Measurements from ENCODE around the gene FHOD3.
"Not testable (repeated sequence)": the region's sequence is repeated elsewhere in the genome, so short reads cannot be mapped to it uniquely, and the experiment has no call there.

FHOD3 gene

DNA sequence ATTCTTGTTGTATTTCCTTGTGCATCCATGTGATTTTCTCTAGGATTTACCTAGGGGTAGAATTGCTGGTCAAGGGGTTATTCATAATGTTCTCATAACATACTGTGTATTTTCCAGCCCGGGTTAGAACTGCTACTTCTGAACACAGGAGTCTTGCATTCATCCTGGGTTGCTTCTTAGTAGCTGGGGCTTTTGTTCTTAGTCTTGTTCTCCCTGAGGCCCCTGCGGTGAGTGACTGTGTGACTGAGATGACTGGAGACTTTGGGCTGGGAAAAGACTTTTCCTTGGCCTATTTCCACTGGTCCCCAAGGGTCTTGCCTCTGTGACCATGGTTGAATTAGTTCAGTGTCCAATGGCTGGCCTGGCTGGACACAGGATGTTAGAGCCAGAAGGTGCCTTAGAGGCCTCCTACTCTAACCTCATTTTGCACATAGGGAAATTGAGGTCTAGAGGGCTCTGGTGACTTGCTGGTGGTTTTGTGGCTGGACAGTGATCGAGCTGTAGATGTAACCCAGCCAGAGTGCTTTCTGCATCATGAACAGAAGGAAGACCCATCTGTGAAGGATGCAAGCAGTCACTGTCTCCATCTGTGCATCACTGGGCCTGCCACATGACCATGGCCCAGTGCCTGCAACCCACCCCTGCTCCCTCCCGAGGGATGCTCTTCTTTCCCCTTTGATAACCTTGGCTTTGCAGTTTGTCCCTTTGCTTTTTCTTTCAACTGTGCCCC lies 233.3 kb downstream of the FHOD3 start:
- no peak for DNase-seq

DNA sequence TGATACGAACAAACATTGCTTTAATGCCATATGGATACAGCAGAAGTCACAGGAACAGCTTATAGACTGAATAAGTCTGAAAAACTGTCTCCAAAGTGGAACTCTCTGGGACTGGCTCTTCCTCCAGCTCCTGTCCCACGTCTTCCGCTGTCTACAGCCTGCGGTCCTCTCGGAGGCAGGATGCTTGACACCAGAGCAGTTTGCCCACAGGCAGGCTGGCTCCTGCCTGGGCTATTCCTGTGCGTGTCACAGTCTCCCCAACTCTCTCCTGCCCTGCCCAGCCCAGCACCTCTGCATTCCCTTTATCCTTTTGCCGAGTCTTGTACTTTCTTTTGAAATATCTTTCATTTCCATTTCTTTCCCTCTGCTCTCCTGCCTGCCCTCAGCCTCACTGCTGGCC lies 234.1 kb downstream of the FHOD3 start:
- no peak for DNase-seq

DNA sequence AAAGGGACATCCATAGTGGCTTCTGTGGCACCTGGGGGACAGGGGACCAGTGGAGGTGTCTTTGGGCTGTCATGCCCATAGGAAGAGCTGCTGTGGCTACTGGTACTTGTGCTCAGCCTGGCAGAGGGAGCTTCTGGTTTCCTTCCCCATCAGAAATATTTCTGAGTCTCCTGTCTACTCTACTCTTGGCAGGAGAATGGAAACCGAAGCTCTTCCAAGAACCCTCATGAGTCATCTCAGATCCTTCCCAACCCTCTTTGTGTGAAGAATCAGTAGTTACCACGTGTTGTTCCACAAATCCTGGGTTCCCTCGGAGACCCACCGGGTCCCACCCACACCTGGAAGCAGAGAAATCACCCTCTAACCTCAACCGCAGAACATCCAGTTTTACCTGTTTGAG lies 234.9 kb downstream of the FHOD3 start:
- no peak for DNase-seq

GRCh38 chr18:36532815-36533214 lies 235.3 kb downstream of the FHOD3 start:
- DNase-seq = no peak

DNA sequence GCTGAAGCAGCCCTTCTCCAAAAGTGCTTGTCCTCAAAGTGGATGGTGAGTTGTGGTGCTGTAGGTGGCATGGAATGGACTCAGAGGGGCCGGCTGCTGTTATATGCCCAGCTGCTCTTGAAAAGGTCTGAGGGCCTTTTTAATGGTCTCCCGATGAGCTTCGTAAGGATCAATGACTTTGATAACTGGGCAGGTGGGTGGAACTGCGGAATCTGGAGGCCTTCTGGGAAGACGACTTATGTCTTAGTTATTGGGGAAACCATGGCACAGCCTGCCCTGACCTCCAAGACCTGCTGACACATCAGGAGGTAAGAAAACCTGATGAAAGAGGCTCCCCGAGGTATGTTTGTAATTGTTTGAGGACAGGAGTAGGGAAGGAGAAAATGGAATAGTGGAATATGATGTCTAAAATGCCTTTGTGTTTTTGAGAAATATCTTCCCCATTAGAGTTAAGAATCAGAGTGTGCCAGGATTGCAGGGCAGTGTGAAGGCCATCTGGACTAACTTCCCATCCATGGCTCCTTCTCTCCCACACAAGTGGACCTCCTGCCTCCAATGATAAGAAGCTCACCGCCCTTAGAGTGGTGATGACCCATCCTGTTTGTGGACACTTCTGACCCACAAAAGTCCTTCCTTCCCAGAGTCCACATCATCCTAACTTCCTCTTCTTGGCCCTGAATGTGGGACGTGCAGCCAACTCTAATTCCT lies 236.1 kb downstream of the FHOD3 start:
- DNase-seq = no peak

GRCh38 chr18:36534154-36534688 lies 236.7 kb downstream of the FHOD3 start:
- DNase-seq = no peak

GRCh38 chr18:36535202-36535935 lies 237.9 kb downstream of the FHOD3 start:
- no peak for DNase-seq

GRCh38 chr18:36536426-36536825 lies 238.9 kb downstream of the FHOD3 start:
- no peak for DNase-seq

DNA sequence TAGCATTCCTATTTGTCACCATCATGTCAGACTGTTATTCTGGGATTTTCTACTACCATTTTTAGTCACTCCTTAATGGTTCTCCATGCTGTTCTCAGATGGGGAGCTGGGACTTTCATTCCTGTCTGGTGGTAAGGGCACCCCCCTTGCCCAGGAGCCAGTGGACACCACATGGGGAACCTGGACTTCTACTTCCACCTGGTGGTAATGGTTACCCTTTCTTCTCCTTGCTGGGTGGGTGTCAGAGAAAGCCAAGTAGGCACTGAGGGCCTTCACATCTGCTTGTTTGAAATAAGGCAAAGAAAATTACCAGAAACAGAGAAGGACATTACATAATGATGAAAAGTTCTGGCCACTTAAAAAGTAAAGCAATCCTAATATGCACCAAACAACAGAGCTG lies 239.8 kb downstream of the FHOD3 start:
- no peak for DNase-seq

- DNase-seq = no peak
Measured at GRCh38 chr18:36539674-36540231, 242.2 kb downstream of the FHOD3 start.

GRCh38 chr18:36543030-36543429 lies 245.5 kb downstream of the FHOD3 start:
- DNase-seq = no peak

GRCh38 chr18:36543991-36544725 lies 246.6 kb downstream of the FHOD3 start:
- DNase-seq = peak; percentile 42

- no peak for DNase-seq
Measured at GRCh38 chr18:36545821-36546427, 248.4 kb downstream of the FHOD3 start.

GRCh38 chr18:36546876-36547275 lies 249.4 kb downstream of the FHOD3 start:
- DNase-seq = no peak

GRCh38 chr18:36547544-36547943 lies 250.0 kb downstream of the FHOD3 start:
- DNase-seq = no peak

- DNase-seq = not testable (repeated sequence)
Measured at GRCh38 chr18:36551274-36551673, 253.8 kb downstream of the FHOD3 start.

- DNase-seq = no peak
Measured at GRCh38 chr18:36558234-36558633, 260.7 kb downstream of the FHOD3 start.

GRCh38 chr18:36559149-36559857 lies 261.8 kb downstream of the FHOD3 start:
- no peak for DNase-seq

- no peak for DNase-seq
Measured at GRCh38 chr18:36560187-36560586, 262.7 kb downstream of the FHOD3 start.

DNA sequence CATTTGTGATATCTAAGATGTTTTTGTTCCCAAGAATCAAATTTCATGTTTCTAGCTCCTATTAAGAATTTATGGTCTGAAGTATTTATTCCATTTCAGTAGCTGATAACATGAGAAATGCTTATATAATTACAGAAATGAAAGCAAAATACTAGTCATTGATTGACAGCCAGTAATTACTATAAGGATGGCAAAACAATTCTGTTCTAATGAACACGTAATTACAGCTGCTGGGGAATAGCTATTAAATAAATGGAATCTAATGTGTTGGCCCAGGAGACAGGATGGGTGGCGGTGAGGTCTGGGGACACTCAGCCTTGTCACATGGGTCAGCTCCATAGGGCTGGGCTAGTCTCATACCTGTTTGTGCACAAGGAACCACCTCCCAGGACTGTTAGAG lies 263.5 kb downstream of the FHOD3 start:
- no peak for DNase-seq

DNA sequence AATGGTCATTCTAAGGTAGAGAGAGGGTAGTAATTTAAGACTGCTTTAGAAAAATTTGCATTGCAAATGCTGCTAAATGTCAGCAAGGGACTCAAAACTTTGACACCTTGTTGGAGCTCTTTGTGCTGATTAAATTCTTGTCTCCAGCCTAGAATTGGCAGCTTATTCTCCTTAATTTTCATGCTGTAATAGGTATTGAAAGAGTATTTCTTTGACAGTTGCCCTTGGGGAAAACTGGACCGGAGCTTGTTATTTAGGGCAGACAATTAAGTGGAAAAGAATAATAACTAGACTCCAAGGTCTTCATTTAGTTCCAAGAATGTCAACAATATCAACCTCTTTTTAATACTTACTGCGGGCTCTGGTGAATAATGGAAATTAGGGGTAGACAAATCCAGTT lies 267.3 kb downstream of the FHOD3 start:
- DNase-seq = no peak

Measured in NCI-H510A (cell line).